GM13976 (cell line): Measurements from ENCODE around the gene BICC1.

Experiments used
- DNase-seq: peaks from one replicate; pipeline ENCODE4 v3.0.0; 2012; ENCODE audit warnings: low spot score
- in situ Hi-C: fragments of 300-500 bp; cut with MboI; formaldehyde crosslinking; loops from one replicate; pipeline ENCODE4 v1.12.0; 2022; ENCODE audit warnings: low sequenced_read_pairs, mixed read lengths, inconsistent platforms; ENCODE audit not compliant: unreplicated experiment
- TF ChIP-seq, protein P1 (sequence below): IDR thresholded peaks from 2 replicates; pipeline ENCODE4 v1.5.1; 2012; ENCODE audit warnings: borderline replicate concordance, mild to moderate bottlenecking; ENCODE audit not compliant: insufficient read depth; ENCODE audit errors: extremely low read depth, missing control alignments, control extremely low read depth

BICC1 gene

DNA sequence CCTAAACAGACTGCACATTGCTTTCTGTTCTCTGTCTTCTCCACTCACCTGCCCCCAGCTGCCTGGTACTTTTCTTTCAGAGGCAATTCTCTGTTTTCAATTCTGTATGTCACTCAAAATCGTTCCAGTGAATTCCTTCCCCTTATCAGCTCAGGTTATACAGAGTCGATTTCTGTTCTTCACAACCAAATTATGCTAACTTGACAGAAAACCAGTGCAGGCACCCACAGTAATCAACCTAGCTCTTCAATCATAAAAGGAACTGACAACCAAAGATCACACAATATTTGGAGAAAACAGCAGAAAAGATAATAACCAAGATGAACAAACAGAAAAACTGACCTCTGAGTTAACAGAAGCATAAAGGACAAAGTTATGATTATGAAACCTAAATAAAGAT is 360.5 kb downstream of the BICC1 start:
- TF ChIP-seq, protein P1, sequence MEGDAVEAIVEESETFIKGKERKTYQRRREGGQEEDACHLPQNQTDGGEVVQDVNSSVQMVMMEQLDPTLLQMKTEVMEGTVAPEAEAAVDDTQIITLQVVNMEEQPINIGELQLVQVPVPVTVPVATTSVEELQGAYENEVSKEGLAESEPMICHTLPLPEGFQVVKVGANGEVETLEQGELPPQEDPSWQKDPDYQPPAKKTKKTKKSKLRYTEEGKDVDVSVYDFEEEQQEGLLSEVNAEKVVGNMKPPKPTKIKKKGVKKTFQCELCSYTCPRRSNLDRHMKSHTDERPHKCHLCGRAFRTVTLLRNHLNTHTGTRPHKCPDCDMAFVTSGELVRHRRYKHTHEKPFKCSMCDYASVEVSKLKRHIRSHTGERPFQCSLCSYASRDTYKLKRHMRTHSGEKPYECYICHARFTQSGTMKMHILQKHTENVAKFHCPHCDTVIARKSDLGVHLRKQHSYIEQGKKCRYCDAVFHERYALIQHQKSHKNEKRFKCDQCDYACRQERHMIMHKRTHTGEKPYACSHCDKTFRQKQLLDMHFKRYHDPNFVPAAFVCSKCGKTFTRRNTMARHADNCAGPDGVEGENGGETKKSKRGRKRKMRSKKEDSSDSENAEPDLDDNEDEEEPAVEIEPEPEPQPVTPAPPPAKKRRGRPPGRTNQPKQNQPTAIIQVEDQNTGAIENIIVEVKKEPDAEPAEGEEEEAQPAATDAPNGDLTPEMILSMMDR = no peak
- no peak for DNase-seq
- in situ Hi-C loops = no loop called here
